T-helper 9 cell (primary cell): ENCODE measurements around the gene TXNRD2.
"Not testable (repeated sequence)": the region's sequence is repeated elsewhere in the genome, so short reads cannot be mapped to it uniquely, and the experiment has no call there.

ENCODE experiments used
- DNase-seq: peaks from one replicate; pipeline ENCODE4 v3.0.0-alpha.2; 2020

Gene TXNRD2

GRCh38 chr22:19943082-19944026 lies 1.7 kb upstream of the TXNRD2 start:
- DNase-seq: no peak

- no peak for DNase-seq
Observed at GRCh38 chr22:19942157-19943081, 801 bp upstream of the TXNRD2 start.

- DNase-seq: no peak
Observed at GRCh38 chr22:19940536-19941364, 868 bp downstream of the TXNRD2 start.

GRCh38 chr22:19937616-19938473 lies 3.8 kb downstream of the TXNRD2 start:
- DNase-seq: no peak

- DNase-seq: no peak
Observed at GRCh38 chr22:19936513-19936912, 5.1 kb downstream of the TXNRD2 start.

- DNase-seq: not testable (repeated sequence)
Observed at GRCh38 chr22:19935123-19935718, 6.4 kb downstream of the TXNRD2 start.

- DNase-seq: no peak
Observed at GRCh38 chr22:19933341-19934241, 8.0 kb downstream of the TXNRD2 start.

GRCh38 chr22:19932367-19933206 lies 9.0 kb downstream of the TXNRD2 start:
- DNase-seq: no peak

- no peak for DNase-seq
Observed at GRCh38 chr22:19931514-19931913, 10.1 kb downstream of the TXNRD2 start.

- DNase-seq: no peak
Observed at GRCh38 chr22:19930551-19931486, 10.8 kb downstream of the TXNRD2 start.

- DNase-seq: no peak
Observed at GRCh38 chr22:19929586-19930550, 11.8 kb downstream of the TXNRD2 start.

GRCh38 chr22:19928207-19928606 lies 13.4 kb downstream of the TXNRD2 start:
- no peak for DNase-seq

- DNase-seq: no peak
Observed at GRCh38 chr22:19927696-19928095, 13.9 kb downstream of the TXNRD2 start.

GRCh38 chr22:19926028-19926427 lies 15.6 kb downstream of the TXNRD2 start:
- DNase-seq: not testable (repeated sequence)

GRCh38 chr22:19923914-19924513 lies 17.6 kb downstream of the TXNRD2 start:
- no peak for DNase-seq

GRCh38 chr22:19921544-19922081 lies 20.0 kb downstream of the TXNRD2 start:
- DNase-seq: no peak
